ENCODE measurements around the gene APLP1.
"Not testable (repeated sequence)": the region's sequence is repeated elsewhere in the genome, so short reads cannot be mapped to it uniquely, and the experiment has no call there.

Gene APLP1

GRCh38 chr19:35908973-35909683 is 40.8 kb downstream of the APLP1 start:
- no peak for DNase-seq

DNA sequence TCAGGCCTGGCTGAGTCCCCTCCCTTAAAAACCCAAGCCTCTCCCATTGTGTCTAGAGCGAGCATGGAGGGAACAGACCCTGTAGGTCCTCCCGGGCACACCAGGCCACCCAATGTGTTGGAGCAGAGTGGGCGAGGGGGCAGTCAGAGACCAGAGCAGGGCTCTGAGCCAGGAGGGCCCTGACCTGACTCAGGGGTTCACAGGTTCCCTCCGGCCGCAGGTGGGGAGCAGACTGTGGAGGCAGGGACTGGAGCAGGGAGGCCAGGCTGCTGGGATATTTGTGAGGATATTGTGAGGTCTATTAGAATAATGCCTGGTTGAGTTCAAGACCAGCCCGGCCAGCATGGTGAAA is 41.3 kb downstream of the APLP1 start:
- DNase-seq: no peak

GRCh38 chr19:35910355-35910754 is 42.0 kb downstream of the APLP1 start:
- DNase-seq: not testable (repeated sequence)

DNA sequence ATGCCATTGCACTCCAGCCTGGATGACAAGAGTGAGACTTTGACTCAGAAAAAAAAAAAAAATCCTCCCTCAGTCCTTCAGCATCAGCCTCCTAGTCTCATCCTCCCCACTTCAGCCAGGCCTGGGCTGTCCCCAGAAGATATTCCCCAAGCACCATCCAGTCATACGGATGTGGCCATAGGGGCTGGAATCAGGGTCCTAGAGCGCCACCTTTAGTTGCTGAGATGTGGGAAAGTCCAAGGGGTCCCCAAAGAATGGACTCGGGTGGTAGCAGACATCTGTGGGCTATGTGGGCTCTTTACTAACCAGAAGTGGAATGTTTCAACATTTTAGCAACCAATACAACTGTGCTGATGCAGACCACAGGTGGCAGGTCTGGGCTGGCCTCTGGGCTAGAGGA is 42.8 kb downstream of the APLP1 start:
- DNase-seq: no peak

DNA sequence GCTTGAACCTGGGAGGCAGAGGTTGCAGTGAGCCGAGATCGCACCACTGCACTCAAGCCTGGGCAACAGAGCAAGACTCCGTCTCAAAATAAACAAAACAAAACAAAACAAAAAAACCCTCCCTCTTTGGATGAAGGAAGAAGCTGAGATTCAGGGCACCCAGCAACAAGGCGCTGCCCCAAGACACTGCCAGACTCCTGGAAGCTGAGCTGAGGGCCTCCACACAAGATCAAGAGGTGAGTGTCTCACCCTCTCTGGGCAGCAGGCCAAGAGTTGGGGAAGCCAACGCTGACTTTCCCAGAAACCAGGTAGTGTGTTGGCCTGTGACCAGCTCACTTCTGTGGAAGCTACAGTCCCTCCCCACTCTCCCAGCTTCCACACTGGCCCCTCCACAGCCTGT is 43.4 kb downstream of the APLP1 start:
- no peak for DNase-seq

DNA sequence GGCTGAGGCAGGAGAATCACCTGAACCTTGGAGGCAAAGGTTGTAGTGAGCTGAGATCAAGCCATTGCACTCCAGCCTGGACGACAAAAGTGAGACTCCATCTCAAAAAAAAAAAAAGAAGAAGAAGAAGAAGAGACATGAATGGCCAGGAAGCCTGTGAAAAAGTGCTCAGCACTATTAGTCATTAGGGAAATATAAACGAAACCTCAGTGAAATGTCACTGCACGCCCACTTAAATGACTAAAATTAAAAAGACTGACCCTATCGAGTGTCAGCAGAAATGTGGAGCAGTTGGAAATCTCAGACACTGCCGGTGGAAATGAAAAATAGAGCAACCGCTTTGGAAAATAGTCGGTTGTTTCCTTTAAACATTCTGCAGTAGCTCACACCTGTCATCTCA is 45.2 kb downstream of the APLP1 start:
- no peak for DNase-seq

GRCh38 chr19:35915443-35915842 is 47.1 kb downstream of the APLP1 start:
- DNase-seq: no peak

- no peak for DNase-seq
Observed at GRCh38 chr19:35919306-35919705, 50.9 kb downstream of the APLP1 start.

GRCh38 chr19:35921012-35921411 is 52.6 kb downstream of the APLP1 start:
- no peak for DNase-seq

- DNase-seq: no peak
Observed at GRCh38 chr19:35925501-35925900, 57.1 kb downstream of the APLP1 start.

GRCh38 chr19:35928507-35928906 is 60.1 kb downstream of the APLP1 start:
- DNase-seq: no peak
